GM18873 (cell line): ENCODE measurements around the gene FBXO42.
A peak's percentile ranks its signal among the peaks of the same experiment; 100 is the strongest.

Source experiments
- ATAC-seq: cut with Tn5 transposase; IDR thresholded peaks from one replicate; pipeline ENCODE4 v1.9.1; 2021; ENCODE audit warnings: mild to moderate bottlenecking, moderate library complexity, moderate number of reproducible peaks; ENCODE audit not compliant: unreplicated experiment, low FRiP score

The FBXO42 gene

GRCh38 chr1:16245476-16246196 is 106.6 kb downstream of the FBXO42 start:
- ATAC-seq = no peak

DNA sequence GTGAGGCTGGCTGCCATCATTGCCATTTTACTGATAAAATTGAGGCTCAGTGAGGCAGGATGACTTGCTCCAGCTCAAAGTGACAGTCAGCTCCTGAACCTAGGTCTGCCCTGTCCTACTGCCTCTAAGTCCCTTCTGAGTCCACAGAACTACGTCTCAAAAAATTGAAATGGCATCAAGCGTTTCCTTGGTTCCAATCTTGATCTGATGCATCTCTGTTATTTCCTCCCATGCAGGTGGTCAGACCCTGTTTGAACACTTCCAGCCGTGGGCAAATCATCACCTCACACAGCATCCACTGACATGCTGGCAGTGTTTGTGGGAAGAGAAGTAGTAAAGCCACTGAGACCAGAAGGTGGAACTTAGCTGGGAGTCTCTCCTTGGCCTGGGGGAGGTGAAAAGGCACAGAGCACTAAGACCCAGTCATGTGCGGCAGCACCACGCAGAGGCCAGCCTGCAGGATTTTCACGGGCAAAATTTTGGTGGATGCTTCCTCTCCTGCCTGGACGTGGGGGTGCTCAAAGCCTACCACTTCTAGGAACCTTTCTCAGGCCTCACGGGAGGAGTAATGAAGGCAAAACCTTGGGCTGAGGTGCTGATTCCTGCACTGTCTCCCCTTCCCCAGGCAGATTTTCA is 107.5 kb downstream of the FBXO42 start:
- no peak for ATAC-seq

- no peak for ATAC-seq
These were observed 108.2 kb downstream of the FBXO42 start for GRCh38 chr1:16243936-16244649.

DNA sequence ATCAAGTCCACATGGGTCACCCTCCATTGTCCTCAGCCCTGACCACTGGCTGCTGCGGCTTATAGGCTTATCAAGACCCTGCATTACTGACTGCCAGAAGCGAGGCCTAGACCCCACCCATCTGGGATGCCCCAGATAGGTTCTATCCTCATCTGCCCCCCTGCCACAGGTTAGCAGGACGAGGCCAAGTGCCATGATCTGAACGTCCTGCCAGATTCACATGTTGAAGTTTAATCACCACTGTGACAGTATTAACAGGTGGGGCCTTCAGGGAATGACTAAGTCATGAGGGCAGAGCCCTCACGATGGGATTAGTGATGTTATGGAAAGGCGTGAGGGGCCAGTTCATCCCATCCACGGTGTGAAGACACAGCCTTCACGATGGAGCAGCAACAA is 109.1 kb downstream of the FBXO42 start:
- ATAC-seq = no peak

DNA sequence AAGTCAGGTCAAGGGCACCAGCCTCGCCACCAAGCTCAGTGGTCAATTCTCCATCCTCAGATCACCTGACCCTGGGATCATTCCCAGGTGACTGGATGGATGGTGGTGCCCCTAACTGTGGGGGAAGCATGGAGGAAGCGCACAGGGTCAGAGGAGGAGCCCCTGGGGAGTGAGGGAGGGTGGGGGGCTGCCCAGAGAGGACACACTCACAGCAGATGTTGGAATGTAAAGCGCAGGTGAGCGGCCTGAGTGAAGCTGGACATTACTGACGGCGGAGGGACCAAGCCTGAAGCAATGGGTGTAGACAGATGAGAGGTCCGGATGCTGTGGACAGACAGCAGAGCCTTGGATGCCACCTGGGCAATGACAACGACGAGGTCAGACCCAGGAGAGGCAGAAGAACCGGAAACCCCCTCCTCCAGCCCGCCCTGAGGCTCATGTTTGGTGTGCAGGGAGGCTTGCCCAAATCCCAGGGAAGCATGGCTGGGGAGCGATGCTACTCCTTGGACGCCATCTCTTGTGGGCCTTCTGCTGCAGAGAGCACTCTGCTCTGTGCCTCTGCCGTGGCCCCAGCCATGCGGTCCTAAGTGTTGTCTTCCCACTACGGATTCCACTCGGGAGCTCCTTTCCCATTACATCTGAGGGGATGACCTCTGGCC is 109.6 kb downstream of the FBXO42 start:
- ATAC-seq = no peak

DNA sequence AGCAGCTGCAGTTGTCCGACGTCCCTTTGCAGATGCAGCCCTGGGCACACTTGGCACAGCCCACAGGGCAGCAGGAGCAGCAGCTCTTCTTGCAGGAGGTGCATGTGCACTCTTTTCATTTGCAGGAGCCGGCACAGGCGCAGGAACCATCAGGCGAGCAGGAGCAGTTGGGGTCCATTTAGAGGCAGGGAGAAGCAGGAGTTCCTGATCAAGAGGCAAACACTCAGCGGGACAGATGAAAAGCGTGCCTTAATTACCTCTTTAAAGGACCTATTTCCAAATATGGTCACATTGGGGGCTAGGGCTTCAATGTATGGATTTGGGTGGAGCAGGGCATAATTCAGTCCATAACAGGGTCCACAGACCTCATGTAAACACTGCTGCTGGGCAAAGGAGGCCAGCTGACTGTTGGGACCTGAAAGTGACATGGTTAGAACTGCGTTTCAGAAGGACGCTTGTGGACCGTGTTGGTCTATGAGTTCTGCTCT is 111.0 kb downstream of the FBXO42 start:
- no peak for ATAC-seq

GRCh38 chr1:16239972-16240491 is 112.2 kb downstream of the FBXO42 start:
- ATAC-seq = no peak

GRCh38 chr1:16237343-16237830 is 114.9 kb downstream of the FBXO42 start:
- ATAC-seq = no peak

GRCh38 chr1:16236511-16237342 is 115.6 kb downstream of the FBXO42 start, which contains the start of gene CPLANE2:
Gene CPLANE2, minus strand, starts transcription at chr1:16237183. Its CDS starts 441 bp downstream, at chr1:16236742.
- peak; percentile 54 for ATAC-seq

DNA sequence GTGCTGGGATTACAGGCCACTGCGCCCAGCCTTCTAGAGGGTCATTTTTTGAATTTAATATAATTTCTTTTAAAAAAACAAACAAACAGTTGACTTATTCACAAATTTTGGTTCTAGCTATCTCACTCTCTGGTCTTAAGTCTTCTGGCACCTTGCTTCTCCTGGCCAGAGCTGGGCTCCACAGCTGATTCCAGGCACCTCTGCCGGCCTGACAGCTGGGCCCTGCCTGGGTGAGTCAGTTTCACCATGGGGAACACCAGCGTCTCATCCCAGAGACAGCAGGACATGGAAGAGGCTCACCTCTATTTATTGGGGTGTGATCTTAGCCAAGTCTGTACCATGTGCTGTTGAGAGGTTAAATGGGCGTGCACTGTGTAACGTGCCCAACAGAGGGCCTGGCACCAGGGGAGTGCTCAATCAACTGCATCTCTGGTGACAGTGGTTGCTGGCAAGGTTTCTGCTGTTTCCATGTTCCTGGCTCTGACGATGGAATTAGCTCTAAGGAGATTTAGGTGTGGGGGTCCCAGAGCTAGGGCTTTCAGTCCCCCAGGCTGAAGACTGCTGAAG is 116.3 kb downstream of the FBXO42 start:
- peak; percentile 32 for ATAC-seq

DNA sequence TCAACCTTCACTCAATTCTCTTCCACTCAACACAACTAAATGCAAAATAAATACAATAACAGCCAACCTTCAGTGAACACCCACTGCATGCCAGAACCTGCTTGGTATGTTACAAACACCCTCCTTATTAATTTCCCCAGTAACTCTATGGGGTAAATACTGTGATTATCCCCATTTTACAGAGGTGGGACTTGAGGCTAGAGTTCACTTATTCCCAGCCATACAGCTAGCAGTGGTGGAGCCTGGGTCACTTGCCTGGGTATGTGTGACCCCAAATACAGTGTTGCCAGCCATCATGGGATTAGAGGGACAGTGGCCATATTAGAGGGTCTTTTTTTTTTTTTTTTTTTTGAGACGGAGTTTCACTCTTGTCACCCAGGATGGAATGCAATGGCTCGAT is 116.9 kb downstream of the FBXO42 start:
- no peak for ATAC-seq

- ATAC-seq = no peak
These were observed 118.8 kb downstream of the FBXO42 start for GRCh38 chr1:16233431-16233830.

GRCh38 chr1:16232316-16232710 is 120.0 kb downstream of the FBXO42 start:
- no peak for ATAC-seq

DNA sequence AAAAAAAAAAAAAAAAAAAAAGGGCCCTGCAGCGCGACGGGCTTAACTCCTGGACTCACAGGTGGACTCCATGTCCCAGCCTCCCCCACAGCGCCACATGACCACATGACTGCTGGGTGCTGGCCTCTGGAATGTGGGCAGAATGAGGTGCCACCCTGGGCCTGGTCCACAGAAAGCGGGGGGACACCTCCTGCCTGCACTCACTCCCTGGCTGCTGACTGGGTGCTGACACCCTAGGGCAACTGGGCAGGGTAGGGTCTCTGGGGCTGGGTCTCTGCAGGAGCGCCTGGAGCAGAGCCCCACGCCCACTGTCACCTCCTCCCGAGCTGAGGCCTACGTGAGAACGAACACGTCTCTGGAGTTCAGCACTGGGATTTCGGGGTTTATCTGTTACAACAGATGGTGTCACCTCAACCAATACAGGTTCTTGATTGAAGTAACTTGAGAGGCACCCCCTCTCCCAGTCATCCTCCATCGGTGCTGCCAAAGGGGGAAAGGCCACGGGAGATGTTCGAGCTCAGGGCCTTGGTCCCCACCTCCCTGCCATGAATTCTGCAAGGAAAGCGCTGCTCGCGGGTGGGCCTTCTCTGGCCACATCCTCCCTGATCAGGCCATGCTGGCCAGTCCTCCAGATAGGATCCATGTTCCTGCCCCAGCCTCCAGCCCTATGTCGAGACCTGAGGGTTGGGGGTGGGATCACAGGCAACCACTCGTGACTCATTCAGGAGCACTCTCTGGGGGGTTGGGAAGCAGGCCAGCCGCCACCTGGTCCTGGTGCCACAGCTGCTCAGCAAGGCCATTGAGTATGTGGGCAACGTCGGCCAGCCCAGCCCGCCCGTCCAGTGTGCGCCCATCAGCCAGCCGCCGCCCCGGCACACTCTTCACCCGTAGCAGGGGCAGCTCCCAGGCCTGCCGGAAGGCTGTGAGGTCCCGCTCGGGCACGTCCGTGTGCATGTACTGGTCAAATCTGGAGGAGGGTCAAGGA is 120.7 kb downstream of the FBXO42 start:
- no peak for ATAC-seq

- ATAC-seq = no peak
These were observed 121.5 kb downstream of the FBXO42 start for GRCh38 chr1:16230744-16231143.

DNA sequence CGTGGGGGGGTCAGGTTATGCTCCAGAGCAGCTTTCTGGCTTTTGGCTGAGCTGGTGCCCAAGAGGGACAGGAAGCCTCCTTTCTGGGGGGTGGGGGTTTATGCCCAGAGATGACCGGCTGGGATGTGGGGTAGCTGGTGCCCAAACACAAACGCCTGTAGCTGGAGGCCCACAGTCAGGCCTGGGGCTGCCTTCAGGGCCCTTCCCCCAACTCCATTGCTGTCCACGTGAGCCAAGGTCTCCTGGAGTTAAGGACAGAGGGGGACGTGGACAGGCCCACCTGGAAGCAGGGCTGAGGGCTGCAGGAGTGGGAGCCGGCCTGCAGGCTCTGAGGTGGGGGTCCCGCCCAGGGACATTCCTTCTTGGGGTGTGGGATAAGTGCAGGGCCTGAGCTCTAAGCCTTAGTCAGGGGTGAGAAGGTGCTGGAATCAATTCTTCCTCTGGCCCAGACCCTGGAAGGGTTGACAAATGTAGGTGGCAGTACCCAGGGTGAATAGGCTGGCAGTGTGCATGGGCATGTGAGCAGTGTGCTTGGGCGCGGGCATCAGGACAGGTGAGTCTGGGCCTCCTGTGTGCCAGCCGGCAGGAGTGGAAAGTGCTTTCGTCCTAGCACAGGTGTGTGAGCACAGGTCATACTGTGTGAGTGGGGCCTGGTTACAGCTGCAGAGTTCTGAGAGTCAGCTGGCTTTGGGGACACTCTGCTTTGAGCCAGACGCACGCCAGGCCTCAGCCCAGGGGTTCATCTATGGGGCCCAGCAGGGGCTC is 122.1 kb downstream of the FBXO42 start:
- ATAC-seq = no peak

DNA sequence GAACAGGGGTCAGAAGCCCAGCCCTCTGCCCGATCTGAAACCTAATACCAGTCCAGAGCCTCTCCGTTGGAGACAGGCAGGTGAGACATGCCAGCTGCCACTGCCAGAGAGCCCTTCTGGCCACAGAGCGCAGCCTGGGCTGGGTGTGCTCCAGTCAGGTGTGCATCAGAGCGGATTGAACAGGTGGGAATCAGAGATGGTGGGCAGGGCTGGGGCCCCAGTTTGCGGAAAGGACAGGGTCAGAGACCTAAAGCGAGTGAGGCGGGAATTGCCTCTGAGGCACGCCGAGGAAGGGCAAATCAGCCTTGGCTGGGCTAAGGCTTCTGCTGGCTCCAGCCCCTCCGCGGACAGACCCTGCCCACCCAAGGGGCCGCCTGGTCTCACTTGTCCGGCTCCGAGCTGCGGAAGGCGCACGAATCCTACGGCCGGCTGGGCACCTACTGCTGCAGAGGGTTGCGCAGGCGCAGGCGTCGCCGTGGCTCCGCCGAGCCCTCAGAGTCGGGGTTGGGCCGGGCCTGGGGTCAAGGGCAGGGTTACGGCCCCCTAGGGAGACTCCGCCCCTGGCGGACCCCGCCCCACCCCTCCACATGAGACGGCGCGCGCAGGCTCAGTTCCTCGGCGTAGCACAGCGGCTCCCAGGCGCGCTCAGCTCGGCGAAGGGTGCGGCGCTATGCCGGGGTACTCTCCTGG is 125.6 kb downstream of the FBXO42 start:
- no peak for ATAC-seq
